Muscle layer of duodenum (tissue), 2 donors: Measurements from ENCODE around the gene GGA2.
"Not testable (repeated sequence)": the region's sequence is repeated elsewhere in the genome, so short reads cannot be mapped to it uniquely, and the experiment has no call there.

ENCODE experiments used
- H3K27ac ChIP-seq: one replicate; pipeline ENCODE4 v1.7.0; 2013; ENCODE audit warnings: mild to moderate bottlenecking, low read length
- H3K27me3 ChIP-seq: one replicate; pipeline ENCODE4 v1.7.0; 2013; ENCODE audit warnings: low read depth, mild to moderate bottlenecking, control low read depth, low read length
- H3K36me3 ChIP-seq, 2 donors: one replicate each; pipeline ENCODE4 v1.7.0; 2013; ENCODE audit warnings: low read length in 2 of 2, control low read depth in 1 of 2, mild to moderate bottlenecking in 1 of 2; ENCODE audit not compliant: insufficient read depth in 2 of 2, control insufficient read depth in 1 of 2
- H3K4me1 ChIP-seq, 2 donors: one replicate each; pipeline ENCODE4 v1.7.0; 2013; ENCODE audit warnings: low read length in 2 of 2, mild to moderate bottlenecking in 2 of 2, control low read depth in 1 of 2, moderate library complexity in 1 of 2; ENCODE audit not compliant: insufficient read depth in 2 of 2, control insufficient read depth in 1 of 2
- H3K4me3 ChIP-seq, 2 donors: one replicate each; pipeline ENCODE4 v1.7.0; 2013; ENCODE audit warnings: low read length in 2 of 2, low read depth in 1 of 2, mild to moderate bottlenecking in 1 of 2
- H3K9me3 ChIP-seq, 2 donors: one replicate each; pipeline ENCODE4 v1.7.0; 2013; ENCODE audit warnings: low read length in 2 of 2, control low read depth in 1 of 2, mild to moderate bottlenecking in 1 of 2; ENCODE audit not compliant: control insufficient read depth in 1 of 2
- donor health status: healthy.

Gene GGA2

GRCh38 chr16:23484510-23485256, 25.6 kb downstream of the GGA2 start:
- Histone ChIP-seq H3K9me3 (no peaks in the 10 kb centered on the region), H3K27me3 (no peaks in the 10 kb centered on the region), H3K27ac (no peak overlapping the region), H3K4me3 (no peak overlapping the region), H3K4me1 (no peaks in the 10 kb centered on the region), H3K36me3 (peaks cover 83 to 94% of the 10 kb centered on the region in 2 donors)

- not testable (repeated sequence) for H3K4me1 ChIP-seq, H3K9me3 ChIP-seq, H3K4me3 ChIP-seq, H3K27ac ChIP-seq, H3K27me3 ChIP-seq
- H3K36me3 ChIP-seq, result peaks cover 84 to 95% of the 10 kb centered on the region in 2 donors
These were observed 26.8 kb downstream of the GGA2 start for GRCh38 chr16:23483492-23483891.

- no peaks in the 10 kb centered on the region for H3K9me3 ChIP-seq
- no peak overlapping the region for H3K27ac ChIP-seq
- no peaks in the 10 kb centered on the region for H3K27me3 ChIP-seq
- no peaks in the 10 kb centered on the region for H3K4me1 ChIP-seq
- H3K4me3 ChIP-seq, result no peak overlapping the region
- H3K36me3 ChIP-seq, result peaks cover 81 to 93% of the 10 kb centered on the region in 2 donors
These were observed 27.5 kb downstream of the GGA2 start for GRCh38 chr16:23482778-23483177.

GRCh38 chr16:23480257-23480656, 30.0 kb downstream of the GGA2 start:
- H3K9me3 ChIP-seq, result no peaks in the 10 kb centered on the region
- no peak overlapping the region for H3K27ac ChIP-seq
- no peaks in the 10 kb centered on the region for H3K4me1 ChIP-seq
- H3K4me3 ChIP-seq, result no peak overlapping the region
- peaks cover 68 to 90% of the 10 kb centered on the region in 2 donors for H3K36me3 ChIP-seq
- H3K27me3 ChIP-seq, result no peaks in the 10 kb centered on the region

GRCh38 chr16:23479138-23479537, 31.2 kb downstream of the GGA2 start:
- no peaks in the 10 kb centered on the region for H3K4me1 ChIP-seq
- H3K9me3 ChIP-seq, result no peaks in the 10 kb centered on the region
- no peaks in the 10 kb centered on the region for H3K27me3 ChIP-seq
- H3K36me3 ChIP-seq, result peaks cover 66 to 90% of the 10 kb centered on the region in 2 donors
- no peak overlapping the region for H3K27ac ChIP-seq
- H3K4me3 ChIP-seq, result no peak overlapping the region

- no peak overlapping the region for H3K4me3 ChIP-seq
- no peaks in the 10 kb centered on the region for H3K27me3 ChIP-seq
- no peak overlapping the region for H3K27ac ChIP-seq
- no peaks in the 10 kb centered on the region for H3K4me1 ChIP-seq
- no peaks in the 10 kb centered on the region for H3K9me3 ChIP-seq
- H3K36me3 ChIP-seq, result peaks cover 71 to 93% of the 10 kb centered on the region in 2 donors
These were observed 31.7 kb downstream of the GGA2 start for GRCh38 chr16:23478566-23478965.

- Histone ChIP-seq H3K27me3 (no peaks in the 10 kb centered on the region), H3K27ac (no peak overlapping the region), H3K4me1 (no peaks in the 10 kb centered on the region), H3K4me3 (no peak overlapping the region), H3K36me3 (peaks cover 49 to 71% of the 10 kb centered on the region in 2 donors), H3K9me3 (no peaks in the 10 kb centered on the region)
These were observed 34.0 kb downstream of the GGA2 start for GRCh38 chr16:23476289-23476688.

GRCh38 chr16:23469814-23470213, 40.5 kb downstream of the GGA2 start:
- Histone ChIP-seq H3K27ac (no peak overlapping the region), H3K27me3 (no peaks in the 10 kb centered on the region), H3K9me3 (no peaks in the 10 kb centered on the region), H3K4me3 (no peak overlapping the region), H3K36me3 (peaks cover 47 to 57% of the 10 kb centered on the region in 2 donors), H3K4me1 (no peaks in the 10 kb centered on the region)

- Histone ChIP-seq H3K4me3 (no peak overlapping the region), H3K4me1 (peaks cover 4 to 6% of the 10 kb centered on the region in 2 donors), H3K27me3 (no peaks in the 10 kb centered on the region), H3K36me3 (peaks cover 38 to 46% of the 10 kb centered on the region in 2 donors), H3K27ac (no peak overlapping the region), H3K9me3 (no peaks in the 10 kb centered on the region)
These were observed 44.0 kb downstream of the GGA2 start for GRCh38 chr16:23466162-23466885.

GRCh38 chr16:23465179-23465578, 45.1 kb downstream of the GGA2 start:
- H3K27me3 ChIP-seq, result no peaks in the 10 kb centered on the region
- H3K4me3 ChIP-seq, result no peak overlapping the region
- H3K27ac ChIP-seq, result no peak overlapping the region

GRCh38 chr16:23464196-23464595, 46.1 kb downstream of the GGA2 start:
- H3K9me3 ChIP-seq, result no peaks in the 10 kb centered on the region
- H3K27ac ChIP-seq, result no peak overlapping the region
- peaks cover 4 to 6% of the 10 kb centered on the region in 2 donors for H3K4me1 ChIP-seq
- no peak overlapping the region for H3K4me3 ChIP-seq
- H3K27me3 ChIP-seq, result no peaks in the 10 kb centered on the region
- H3K36me3 ChIP-seq, result peaks cover 31 to 33% of the 10 kb centered on the region in 2 donors

More at GRCh38 chr16:23465179-23465578, 45.1 kb downstream of the GGA2 start:
- Histone ChIP-seq H3K9me3 (no peaks in the 10 kb centered on the region), H3K36me3 (peaks cover 38 to 43% of the 10 kb centered on the region in 2 donors), H3K4me1 (peaks cover 4 to 6% of the 10 kb centered on the region in 2 donors)
